ENCODE measurements around the gene PLS3.

The PLS3 gene

DNA sequence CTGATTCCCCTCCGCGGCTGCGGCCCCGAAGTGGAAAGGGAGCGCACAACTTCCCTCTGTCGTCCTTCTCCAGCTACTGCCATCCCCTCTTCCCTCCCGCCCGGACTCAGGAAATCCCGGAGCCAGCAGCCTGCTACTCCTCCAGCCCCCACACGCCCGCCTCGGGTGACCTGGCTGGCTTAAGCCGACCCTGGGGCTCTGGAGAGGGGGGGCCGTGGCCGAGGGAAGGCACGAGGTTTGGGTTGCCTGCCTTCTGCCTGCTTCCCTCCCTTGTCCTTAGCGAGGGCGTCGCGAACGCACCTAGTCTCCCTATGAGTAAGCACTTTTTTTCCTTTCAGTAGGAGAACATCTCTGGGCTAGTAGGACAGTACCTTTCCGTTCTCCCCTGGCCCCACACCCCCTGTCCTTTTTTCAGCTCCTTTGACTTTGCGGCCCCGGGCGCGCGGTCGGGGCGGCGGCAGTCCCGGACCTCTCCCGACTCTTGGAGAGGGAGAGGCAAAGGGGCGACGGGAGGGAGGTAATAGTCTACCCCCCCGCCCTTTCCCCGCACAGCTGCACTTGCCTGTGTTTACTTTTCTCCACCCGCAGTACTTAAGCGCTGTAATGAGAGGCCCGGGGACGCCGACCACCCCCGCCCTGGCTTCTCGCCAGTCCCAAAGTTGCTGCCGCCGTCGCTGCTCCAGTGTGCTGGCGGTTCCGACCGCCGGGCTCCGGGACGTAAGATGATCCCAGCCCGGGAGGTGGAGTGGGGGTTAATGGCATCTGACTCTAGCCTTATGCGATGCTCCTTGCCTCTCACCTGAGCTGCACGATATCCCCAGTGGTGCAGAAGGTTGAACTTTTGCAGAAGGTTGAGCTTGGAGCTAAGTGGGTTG, 868 bp downstream of the PLS3 start:
- peaks cover 0 to 7% (median 4%) of the 10 kb centered on the region in 4 donors for H3K4me1 ChIP-seq
- H3K27ac ChIP-seq: peak overlapping the region; percentile 93 to 95
- no peaks in the 10 kb centered on the region for H3K27me3 ChIP-seq
- no peaks in the 10 kb centered on the region for H3K36me3 ChIP-seq
- intact Hi-C loops (cut with DNase I; ENCODE audit: low total_unique reads): no loop called here
- H3K4me3 ChIP-seq: peak overlapping the region; percentile 78 to 84
- peak; percentile 51 to 82 for DNase-seq
- TF ChIP-seq, protein P1, sequence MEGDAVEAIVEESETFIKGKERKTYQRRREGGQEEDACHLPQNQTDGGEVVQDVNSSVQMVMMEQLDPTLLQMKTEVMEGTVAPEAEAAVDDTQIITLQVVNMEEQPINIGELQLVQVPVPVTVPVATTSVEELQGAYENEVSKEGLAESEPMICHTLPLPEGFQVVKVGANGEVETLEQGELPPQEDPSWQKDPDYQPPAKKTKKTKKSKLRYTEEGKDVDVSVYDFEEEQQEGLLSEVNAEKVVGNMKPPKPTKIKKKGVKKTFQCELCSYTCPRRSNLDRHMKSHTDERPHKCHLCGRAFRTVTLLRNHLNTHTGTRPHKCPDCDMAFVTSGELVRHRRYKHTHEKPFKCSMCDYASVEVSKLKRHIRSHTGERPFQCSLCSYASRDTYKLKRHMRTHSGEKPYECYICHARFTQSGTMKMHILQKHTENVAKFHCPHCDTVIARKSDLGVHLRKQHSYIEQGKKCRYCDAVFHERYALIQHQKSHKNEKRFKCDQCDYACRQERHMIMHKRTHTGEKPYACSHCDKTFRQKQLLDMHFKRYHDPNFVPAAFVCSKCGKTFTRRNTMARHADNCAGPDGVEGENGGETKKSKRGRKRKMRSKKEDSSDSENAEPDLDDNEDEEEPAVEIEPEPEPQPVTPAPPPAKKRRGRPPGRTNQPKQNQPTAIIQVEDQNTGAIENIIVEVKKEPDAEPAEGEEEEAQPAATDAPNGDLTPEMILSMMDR (IDR thresholded peaks at IDR 0.05): no peak
- H3K9me3 ChIP-seq: no peaks in the 10 kb centered on the region

GRCh38 chrX:115562480-115562847, 1.5 kb downstream of the PLS3 start:
- TF ChIP-seq, protein P1 (IDR thresholded peaks at IDR 0.05): no peak
- peak overlapping the region; percentile 93 to 95 for H3K27ac ChIP-seq
- H3K9me3 ChIP-seq: no peaks in the 10 kb centered on the region
- peak overlapping the region; percentile 78 to 84 for H3K4me3 ChIP-seq
- no peak for DNase-seq
- H3K4me1 ChIP-seq: peaks cover 0 to 14% (median 4%) of the 10 kb centered on the region in 4 donors
- intact Hi-C loops (cut with DNase I; ENCODE audit: low total_unique reads): no loop called here
- no peaks in the 10 kb centered on the region for H3K36me3 ChIP-seq
- H3K27me3 ChIP-seq: no peaks in the 10 kb centered on the region

- intact Hi-C loops (cut with DNase I; ENCODE audit: low total_unique reads): no loop called here
- peaks cover 0 to 23% (median 4%) of the 10 kb centered on the region in 4 donors for H3K4me1 ChIP-seq
- H3K27me3 ChIP-seq: no peaks in the 10 kb centered on the region
- H3K9me3 ChIP-seq: no peaks in the 10 kb centered on the region
- no peaks in the 10 kb centered on the region for H3K36me3 ChIP-seq
- no peak for DNase-seq
- TF ChIP-seq, protein P1 (IDR thresholded peaks at IDR 0.05): no peak
- peak overlapping the region; percentile 93 to 95 for H3K27ac ChIP-seq
- peak overlapping the region; percentile 78 to 84 for H3K4me3 ChIP-seq
These were observed 2.7 kb downstream of the PLS3 start for GRCh38 chrX:115563633-115564162.

GRCh38 chrX:115564243-115564642, 3.3 kb downstream of the PLS3 start:
- H3K9me3 ChIP-seq: no peaks in the 10 kb centered on the region
- H3K4me1 ChIP-seq: peaks cover 0 to 25% (median 4%) of the 10 kb centered on the region in 4 donors
- TF ChIP-seq, protein P1 (IDR thresholded peaks at IDR 0.05): no peak
- no peak for DNase-seq
- peak overlapping the region; percentile 93 to 95 for H3K27ac ChIP-seq
- H3K36me3 ChIP-seq: no peaks in the 10 kb centered on the region
- no peaks in the 10 kb centered on the region for H3K27me3 ChIP-seq
- intact Hi-C loops (cut with DNase I; ENCODE audit: low total_unique reads): no loop called here
- H3K4me3 ChIP-seq: peak overlapping the region; percentile 78 to 84

- Histone ChIP-seq H3K27me3 (no peaks in the 10 kb centered on the region), H3K4me1 (peaks cover 0 to 35% (median 4%) of the 10 kb centered on the region in 4 donors), H3K27ac (peak overlapping the region; percentile 93 to 95), H3K36me3 (no peaks in the 10 kb centered on the region), H3K9me3 (no peaks in the 10 kb centered on the region), H3K4me3 (peak overlapping the region; percentile 78 to 84)
- TF ChIP-seq, protein P1 (IDR thresholded peaks at IDR 0.05): no peak
- intact Hi-C loops (cut with DNase I; ENCODE audit: low total_unique reads): no loop called here
- no peak for DNase-seq
These were observed 4.9 kb downstream of the PLS3 start for GRCh38 chrX:115565888-115566287.
